ENCODE results near the gene SLC2A4.

Gene SLC2A4

DNA sequence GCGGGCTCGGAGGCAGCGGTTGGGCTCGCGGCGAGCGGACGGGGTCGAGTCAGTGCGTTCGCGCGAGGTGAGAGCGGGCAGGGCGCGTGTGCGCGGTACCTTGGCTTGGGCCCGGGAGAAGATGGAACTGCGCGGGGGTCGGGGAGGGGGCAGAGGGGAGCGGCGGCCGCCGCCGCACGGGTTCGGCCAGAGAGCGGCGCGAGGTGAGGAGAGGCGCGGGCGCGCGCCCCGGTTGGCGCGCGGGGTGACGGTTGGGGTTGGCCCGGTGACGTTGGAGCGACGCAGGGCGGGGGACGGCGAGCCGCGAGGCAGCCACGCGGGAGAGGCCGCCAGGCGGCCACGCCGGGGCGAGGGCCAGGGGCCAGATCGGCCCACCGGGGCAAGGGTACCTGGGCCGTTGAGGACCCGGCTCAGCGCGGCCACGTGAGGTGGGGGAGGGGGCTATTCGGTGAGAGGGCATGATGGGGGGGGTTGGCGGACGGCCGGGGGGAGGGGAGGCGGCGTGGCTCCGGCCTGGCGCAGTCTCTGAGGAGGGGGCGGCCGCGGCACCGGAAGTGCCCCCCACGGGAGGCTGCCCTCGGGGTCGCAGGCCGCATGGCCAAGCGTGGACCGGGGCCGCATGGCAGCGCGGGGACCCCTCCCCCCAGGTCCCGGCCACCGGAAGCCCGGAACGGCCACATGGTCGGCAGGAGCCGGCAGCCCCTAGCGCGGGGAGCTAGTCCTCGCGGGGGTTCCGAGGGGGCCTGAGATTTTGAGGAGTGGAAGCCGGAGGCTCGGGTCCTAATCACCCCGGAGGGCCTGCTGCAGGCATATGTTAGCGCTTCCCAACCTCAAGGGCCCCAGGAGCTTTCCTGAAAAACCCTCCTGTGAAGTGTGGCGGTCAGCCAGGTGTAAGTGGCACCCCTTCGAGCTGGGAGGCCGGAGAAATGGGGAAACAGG, 26.4 kb downstream of the SLC2A4 start:
- no peak for DNase-seq

DNA sequence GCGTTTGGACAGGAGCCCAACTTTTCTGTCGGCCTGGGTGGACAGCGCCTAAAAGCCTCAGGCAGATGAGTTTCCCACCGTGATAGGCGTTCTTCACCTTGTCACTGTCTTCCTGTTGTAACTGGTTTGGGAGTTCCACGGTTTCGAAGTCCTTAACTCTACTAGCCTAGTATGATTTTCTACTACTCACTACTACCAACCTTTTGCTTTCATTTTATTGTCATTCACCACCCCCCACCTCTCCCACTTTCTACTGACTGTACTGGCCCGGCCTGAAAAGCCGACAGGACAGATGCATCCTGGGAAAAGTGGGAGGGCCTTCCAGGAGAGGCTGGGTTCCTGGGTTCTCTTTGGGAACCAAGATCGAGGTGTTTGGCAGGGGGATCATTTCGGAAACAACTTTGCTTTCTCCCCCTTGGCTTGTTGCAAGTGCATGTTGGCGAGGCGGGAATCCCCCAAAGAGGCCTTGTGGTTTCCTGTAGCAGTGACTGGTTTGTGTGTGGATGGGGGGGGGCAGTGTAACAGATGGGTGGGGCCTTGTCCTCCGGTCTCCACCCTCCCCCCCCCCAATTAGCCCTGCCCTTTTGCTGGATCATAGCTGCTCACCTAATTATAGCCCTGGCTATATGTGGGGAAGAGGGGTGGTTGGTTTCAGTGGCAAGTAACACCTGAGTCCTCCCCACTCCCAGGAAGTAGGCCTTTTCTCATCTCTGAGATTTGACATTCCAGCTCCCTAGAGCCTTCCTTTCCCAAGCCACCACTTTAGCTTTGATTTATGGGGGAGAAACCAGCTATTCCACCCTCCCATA, 27.3 kb downstream of the SLC2A4 start:
- DNase-seq = peak in 1 of 2 experiments; percentile 26

GRCh38 chr17:7309628-7310027, 28.1 kb downstream of the SLC2A4 start:
- no peak for DNase-seq

- no peak for DNase-seq
Measured at GRCh38 chr17:7311110-7311705, 29.7 kb downstream of the SLC2A4 start.

- no peak for DNase-seq
Measured at GRCh38 chr17:7312432-7313087, 31.0 kb downstream of the SLC2A4 start.

DNA sequence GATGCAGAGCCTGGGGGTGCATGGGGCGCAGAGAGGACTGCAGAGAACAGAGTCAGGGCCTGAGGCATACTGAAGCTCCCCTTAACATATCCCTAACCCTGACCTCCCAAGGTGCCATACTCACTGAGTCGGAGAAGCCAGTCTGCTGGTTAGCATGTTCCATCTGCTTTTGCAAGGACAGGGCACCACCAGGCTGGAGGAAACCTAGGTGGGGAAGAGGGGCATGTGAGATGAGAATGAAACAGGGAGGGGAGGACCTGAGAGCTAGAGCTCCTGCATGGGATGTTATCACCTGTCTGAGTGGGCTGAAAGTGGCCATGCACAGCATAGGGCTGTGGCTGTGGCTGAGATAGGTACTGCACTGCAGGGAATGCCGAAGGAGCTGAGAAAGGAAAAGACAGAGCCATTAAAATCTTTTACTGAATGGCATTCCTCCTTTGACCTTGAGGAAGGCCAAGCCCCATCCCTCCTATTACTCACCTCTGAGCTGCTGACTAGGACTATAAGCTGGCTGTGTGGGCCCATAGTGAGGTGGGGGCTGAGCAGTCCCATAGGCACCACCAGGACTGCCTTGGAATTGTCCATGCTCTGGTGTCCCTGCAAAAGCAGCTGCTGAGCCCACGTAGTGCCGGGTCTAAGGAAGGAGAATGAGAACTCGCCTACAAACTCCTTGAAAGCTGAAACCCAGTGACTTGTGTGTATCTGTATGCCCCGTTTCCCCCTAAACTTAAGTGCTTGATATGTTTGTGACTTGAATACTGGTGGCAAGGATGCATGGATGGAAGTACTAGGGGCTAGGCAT, 31.8 kb downstream of the SLC2A4 start:
- no peak for DNase-seq

DNA sequence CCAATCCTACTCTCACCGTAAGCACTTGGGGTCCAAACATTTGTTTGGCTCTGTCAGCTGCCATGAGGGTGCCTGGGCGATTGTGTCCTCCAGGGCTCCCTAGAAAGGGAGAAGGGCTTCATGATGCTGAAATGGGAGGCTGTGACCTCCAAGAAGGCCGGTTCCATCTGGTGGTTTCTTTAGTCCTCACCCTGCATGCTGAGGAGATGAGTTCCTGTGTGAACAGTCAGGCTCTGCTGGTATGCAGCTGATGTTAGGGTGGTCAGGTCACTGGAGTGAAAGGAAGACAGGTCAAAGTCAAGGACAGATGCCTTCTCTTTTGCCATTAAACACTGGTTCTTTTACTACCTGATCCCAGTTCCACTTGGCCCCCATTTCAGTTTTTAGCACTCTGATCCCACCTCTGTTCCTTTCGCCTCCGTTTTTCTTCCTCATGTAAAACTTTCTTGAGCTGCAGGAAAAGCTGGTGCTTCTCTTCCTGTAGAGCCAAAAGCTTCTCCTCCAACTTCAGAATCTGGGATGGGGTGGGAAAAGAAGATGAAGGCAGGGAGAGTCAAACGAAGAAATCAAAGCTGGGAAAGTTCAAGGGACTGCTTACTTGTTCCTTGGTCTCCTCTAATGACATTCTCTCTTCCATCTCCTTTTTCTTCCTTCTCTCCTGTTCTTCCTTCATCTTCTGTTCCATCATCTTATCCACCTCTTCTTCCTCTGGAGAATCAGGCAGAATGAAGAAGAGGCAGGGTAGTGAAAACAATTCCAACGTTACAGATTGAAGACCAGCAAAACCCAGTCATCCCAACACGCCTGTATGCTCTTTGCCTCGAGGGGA, 32.6 kb downstream of the SLC2A4 start:
- DNase-seq = no peak

- DNase-seq = peak; percentile 6 to 46
Measured at GRCh38 chr17:7314719-7315569, 33.4 kb downstream of the SLC2A4 start, which contains the start of gene GPS2. TSS of gene GPS2 (minus strand) at chr17:7315360. CDS start at chr17:7315052, 308 bp downstream.

GRCh38 chr17:7315570-7316235, 34.2 kb downstream of the SLC2A4 start:
- no peak for DNase-seq

- DNase-seq = no peak
Measured at GRCh38 chr17:7317161-7317803, 35.8 kb downstream of the SLC2A4 start.

- no peak for DNase-seq
Measured at GRCh38 chr17:7318121-7318860, 36.8 kb downstream of the SLC2A4 start.

DNA sequence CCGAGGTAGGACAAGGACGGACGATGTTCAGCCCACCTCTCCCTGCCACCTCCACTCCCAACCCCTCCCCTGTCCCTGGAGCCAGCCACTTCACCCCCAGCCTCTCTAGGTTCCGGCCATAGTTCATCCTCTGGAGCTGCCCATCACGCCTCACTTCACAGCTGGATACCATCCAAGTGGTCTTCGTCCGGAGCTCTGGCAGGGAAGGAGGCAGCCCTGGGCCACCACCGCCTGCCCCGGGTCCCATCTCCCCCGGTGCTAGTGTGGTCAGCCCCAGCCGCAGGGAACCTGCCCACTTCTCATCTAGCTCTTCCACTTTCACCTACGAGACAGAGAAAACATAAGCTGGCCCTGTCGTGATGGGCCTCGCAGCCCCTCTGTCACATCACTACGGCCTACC, 39.9 kb downstream of the SLC2A4 start:
- no peak for DNase-seq

- no peak for DNase-seq
Measured at GRCh38 chr17:7322520-7323194, 41.1 kb downstream of the SLC2A4 start.

DNA sequence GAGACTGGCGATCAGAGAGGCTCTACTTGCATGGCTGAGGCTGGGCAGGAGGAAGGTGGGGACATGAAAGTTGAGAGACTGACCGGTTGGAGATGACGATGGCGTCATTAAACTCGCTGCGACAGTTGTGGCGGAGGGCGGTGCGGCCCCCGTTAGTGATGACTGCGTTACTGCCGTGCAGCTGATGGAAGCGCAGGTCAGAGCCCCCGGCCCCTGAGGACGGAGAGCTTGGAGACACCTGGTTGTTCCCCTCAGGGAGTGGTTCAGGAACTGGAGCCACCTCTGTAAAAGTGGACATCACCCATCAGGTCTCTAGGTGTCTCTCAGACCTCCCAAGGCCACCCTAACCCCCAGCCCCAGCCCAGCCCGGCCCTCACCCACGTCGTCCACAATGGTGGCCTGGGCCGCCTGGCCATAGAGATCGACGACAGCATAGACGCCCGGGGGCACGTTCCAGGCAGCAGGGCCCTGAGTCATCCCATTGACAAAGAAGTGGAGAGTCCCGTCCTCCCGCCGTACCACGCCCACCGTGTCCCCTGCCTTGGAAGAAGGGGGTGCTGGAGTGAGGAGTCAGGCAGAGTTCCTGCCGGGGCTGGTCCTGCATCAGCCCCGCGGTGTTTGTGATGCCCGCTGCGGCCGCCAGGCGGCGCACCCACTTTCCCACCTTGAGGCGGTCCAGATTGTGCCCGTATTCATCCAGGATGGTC, 42.4 kb downstream of the SLC2A4 start:
- no peak for DNase-seq

GRCh38 chr17:7324438-7324779, 42.9 kb downstream of the SLC2A4 start:
- DNase-seq = no peak

GRCh38 chr17:7325031-7325528, 43.6 kb downstream of the SLC2A4 start:
- DNase-seq = no peak

- DNase-seq = no peak
Measured at GRCh38 chr17:7326186-7326585, 44.7 kb downstream of the SLC2A4 start.

Data from NCI-H187 (cell line).